ENCODE measurements around the gene FOXP2.

Gene FOXP2

GRCh38 chr7:114630201-114630990, 215.8 kb downstream of the FOXP2 start:
- DNase-seq (ENCODE audit: low spot score in 2 of 2) = no peak
- H3K36me3 Mint-ChIP-seq (ENCODE audit: insufficient read depth) = no peaks in the 10 kb centered on the region
- H3K9me3 Mint-ChIP-seq = no peaks in the 10 kb centered on the region
- H3K4me3 Mint-ChIP-seq = no peak overlapping the region
- no peaks in the 10 kb centered on the region for H3K27me3 Mint-ChIP-seq
- ATAC-seq (replicated peaks; ENCODE audit: extremely low read depth, poor library complexity, severe bottlenecking) = no peak
- no peaks in the 10 kb centered on the region for H3K4me1 Mint-ChIP-seq
- H3K27ac Mint-ChIP-seq (ENCODE audit: low read depth) = no peak overlapping the region

GRCh38 chr7:114631249-114631822, 216.7 kb downstream of the FOXP2 start:
- Mint-ChIP-seq H3K9me3 (no peaks in the 10 kb centered on the region), H3K4me3 (no peak overlapping the region), H3K4me1 (no peaks in the 10 kb centered on the region), H3K36me3 (ENCODE audit: insufficient read depth) (no peaks in the 10 kb centered on the region), H3K27me3 (no peaks in the 10 kb centered on the region), H3K27ac (ENCODE audit: low read depth) (no peak overlapping the region)
- DNase-seq (ENCODE audit: low spot score in 2 of 2) (no peak), ATAC-seq (replicated peaks; ENCODE audit: extremely low read depth, poor library complexity, severe bottlenecking) (no peak)

DNA sequence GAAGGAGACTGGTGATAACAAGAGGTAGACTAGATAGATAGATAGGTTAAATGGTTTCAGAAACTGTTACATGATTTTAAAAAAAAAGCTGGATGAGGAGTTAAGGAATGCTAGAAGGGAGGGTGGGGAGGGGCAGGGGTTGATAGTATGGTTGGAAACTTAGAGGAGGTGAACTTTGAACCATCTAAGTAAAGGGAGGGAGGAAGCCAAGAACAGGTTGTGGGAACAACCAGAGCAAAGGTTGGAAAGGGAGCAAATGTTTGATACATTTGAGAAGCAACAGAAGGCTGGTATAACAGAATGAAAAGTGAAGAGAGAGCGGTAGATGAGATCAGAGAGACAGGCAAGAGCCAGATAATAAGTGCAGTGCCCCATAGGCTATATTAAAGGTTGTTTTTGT, 224.8 kb downstream of the FOXP2 start:
- no peaks in the 10 kb centered on the region for H3K9me3 Mint-ChIP-seq
- H3K4me1 Mint-ChIP-seq = no peaks in the 10 kb centered on the region
- H3K36me3 Mint-ChIP-seq (ENCODE audit: insufficient read depth) = no peaks in the 10 kb centered on the region

DNA sequence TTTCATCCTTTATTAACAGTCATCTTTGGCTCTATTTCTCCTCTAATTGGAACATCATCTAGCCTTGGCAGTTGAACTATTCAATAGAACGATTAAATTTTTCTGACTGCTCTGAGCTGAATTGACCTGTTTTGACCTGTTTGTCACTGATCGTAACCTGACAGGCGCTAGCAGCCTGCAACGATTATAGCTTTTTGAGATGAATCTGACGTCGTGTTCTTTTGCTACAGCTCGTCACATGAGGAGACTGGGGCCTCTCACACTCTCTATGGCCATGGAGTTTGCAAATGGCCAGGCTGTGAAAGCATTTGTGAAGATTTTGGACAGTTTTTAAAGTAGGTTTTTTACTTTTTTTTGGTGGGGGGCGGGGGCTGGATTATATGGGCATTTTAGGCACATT, 229.8 kb downstream of the FOXP2 start:
- no peak for DNase-seq (ENCODE audit: low spot score in 2 of 2)
- Mint-ChIP-seq H3K4me1 (no peaks in the 10 kb centered on the region), H3K27ac (ENCODE audit: low read depth) (no peak overlapping the region), H3K4me3 (no peak overlapping the region), H3K9me3 (no peaks in the 10 kb centered on the region), H3K36me3 (ENCODE audit: insufficient read depth) (no peaks in the 10 kb centered on the region), H3K27me3 (peaks cover 8% of the 10 kb centered on the region)
- ATAC-seq (replicated peaks; ENCODE audit: extremely low read depth, poor library complexity, severe bottlenecking) = no peak

More for the DNA sequence above, 224.8 kb downstream of the FOXP2 start:
- ATAC-seq (replicated peaks; ENCODE audit: extremely low read depth, poor library complexity, severe bottlenecking) (peak; percentile 10), DNase-seq (ENCODE audit: low spot score in 2 of 2) (no peak)
- H3K27me3 Mint-ChIP-seq = peaks cover 4% of the 10 kb centered on the region
- no peak overlapping the region for H3K27ac Mint-ChIP-seq (ENCODE audit: low read depth)
- no peak overlapping the region for H3K4me3 Mint-ChIP-seq

DNA sequence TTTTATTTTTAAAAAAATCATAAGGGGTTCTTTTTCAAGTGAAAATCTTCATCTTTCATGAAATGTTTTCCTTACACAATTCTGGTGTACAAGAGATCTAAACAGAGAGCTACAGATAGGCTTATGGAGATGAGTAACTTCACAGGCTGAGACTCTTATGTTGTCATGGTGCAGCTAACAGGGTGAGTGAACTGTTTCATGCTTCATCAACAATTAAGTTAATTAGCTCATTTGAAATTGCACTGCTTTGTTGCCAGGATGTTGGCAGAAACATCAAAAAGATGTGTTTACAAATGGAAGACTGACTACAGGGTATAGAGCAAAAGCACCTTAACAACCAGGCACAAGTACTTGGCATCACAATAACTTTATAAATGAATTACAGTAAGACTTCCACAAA, 230.8 kb downstream of the FOXP2 start:
- Mint-ChIP-seq H3K9me3 (no peaks in the 10 kb centered on the region), H3K4me1 (no peaks in the 10 kb centered on the region), H3K27ac (ENCODE audit: low read depth) (no peak overlapping the region), H3K4me3 (no peak overlapping the region), H3K36me3 (ENCODE audit: insufficient read depth) (no peaks in the 10 kb centered on the region), H3K27me3 (peaks cover 8% of the 10 kb centered on the region)
- ATAC-seq (replicated peaks; ENCODE audit: extremely low read depth, poor library complexity, severe bottlenecking) (no peak), DNase-seq (ENCODE audit: low spot score in 2 of 2) (no peak)

GRCh38 chr7:114647518-114647917, 232.9 kb downstream of the FOXP2 start:
- DNase-seq (ENCODE audit: low spot score in 2 of 2) = no peak
- Mint-ChIP-seq H3K4me1 (no peaks in the 10 kb centered on the region), H3K4me3 (no peak overlapping the region), H3K27me3 (peaks cover 8% of the 10 kb centered on the region), H3K36me3 (ENCODE audit: insufficient read depth) (no peaks in the 10 kb centered on the region), H3K9me3 (no peaks in the 10 kb centered on the region), H3K27ac (ENCODE audit: low read depth) (no peak overlapping the region)
- ATAC-seq (replicated peaks; ENCODE audit: extremely low read depth, poor library complexity, severe bottlenecking) = no peak

GRCh38 chr7:114648117-114648516, 233.5 kb downstream of the FOXP2 start:
- ATAC-seq (replicated peaks; ENCODE audit: extremely low read depth, poor library complexity, severe bottlenecking) (no peak), DNase-seq (ENCODE audit: low spot score in 2 of 2) (no peak)
- H3K27me3 Mint-ChIP-seq = peaks cover 8% of the 10 kb centered on the region
- H3K4me3 Mint-ChIP-seq = no peak overlapping the region
- no peaks in the 10 kb centered on the region for H3K4me1 Mint-ChIP-seq
- H3K9me3 Mint-ChIP-seq = no peaks in the 10 kb centered on the region
- H3K27ac Mint-ChIP-seq (ENCODE audit: low read depth) = no peak overlapping the region
- H3K36me3 Mint-ChIP-seq (ENCODE audit: insufficient read depth) = no peaks in the 10 kb centered on the region

GRCh38 chr7:114648680-114649079, 234.1 kb downstream of the FOXP2 start:
- no peaks in the 10 kb centered on the region for H3K36me3 Mint-ChIP-seq (ENCODE audit: insufficient read depth)
- ATAC-seq (replicated peaks; ENCODE audit: extremely low read depth, poor library complexity, severe bottlenecking) = no peak
- no peaks in the 10 kb centered on the region for H3K4me1 Mint-ChIP-seq
- H3K4me3 Mint-ChIP-seq = no peak overlapping the region
- DNase-seq (ENCODE audit: low spot score in 2 of 2) = no peak
- H3K9me3 Mint-ChIP-seq = no peaks in the 10 kb centered on the region
- no peak overlapping the region for H3K27ac Mint-ChIP-seq (ENCODE audit: low read depth)
- H3K27me3 Mint-ChIP-seq = peaks cover 8% of the 10 kb centered on the region

GRCh38 chr7:114649689-114650088, 235.1 kb downstream of the FOXP2 start:
- no peaks in the 10 kb centered on the region for H3K36me3 Mint-ChIP-seq (ENCODE audit: insufficient read depth)
- H3K4me3 Mint-ChIP-seq = no peak overlapping the region
- ATAC-seq (replicated peaks; ENCODE audit: extremely low read depth, poor library complexity, severe bottlenecking) (no peak), DNase-seq (ENCODE audit: low spot score in 2 of 2) (no peak)
- peaks cover 1% of the 10 kb centered on the region for H3K27me3 Mint-ChIP-seq
- no peaks in the 10 kb centered on the region for H3K9me3 Mint-ChIP-seq
- no peak overlapping the region for H3K27ac Mint-ChIP-seq (ENCODE audit: low read depth)
- no peaks in the 10 kb centered on the region for H3K4me1 Mint-ChIP-seq

DNA sequence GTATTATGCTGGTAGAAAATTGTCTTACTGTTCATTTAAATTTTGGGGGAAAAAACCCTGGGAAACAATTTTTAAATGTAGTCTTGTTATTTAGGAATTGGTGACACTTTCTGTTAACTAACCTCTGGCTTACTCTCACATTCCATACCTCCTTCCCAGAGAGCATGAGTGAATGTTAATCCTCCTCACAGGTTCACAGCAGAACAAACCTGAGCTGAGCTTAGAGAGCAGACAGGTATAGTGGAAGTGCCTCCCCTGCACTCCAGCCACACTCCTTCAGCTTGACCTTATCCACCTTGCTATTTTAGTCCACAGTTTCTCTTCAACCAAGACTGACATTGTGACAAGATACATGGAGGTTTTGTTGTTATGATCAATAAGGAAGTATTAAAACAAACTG, 235.9 kb downstream of the FOXP2 start:
- Mint-ChIP-seq H3K4me1 (no peaks in the 10 kb centered on the region), H3K27ac (ENCODE audit: low read depth) (no peak overlapping the region), H3K27me3 (no peaks in the 10 kb centered on the region), H3K36me3 (ENCODE audit: insufficient read depth) (no peaks in the 10 kb centered on the region), H3K4me3 (no peak overlapping the region), H3K9me3 (no peaks in the 10 kb centered on the region)
- no peak for DNase-seq (ENCODE audit: low spot score in 2 of 2)
- no peak for ATAC-seq (replicated peaks; ENCODE audit: extremely low read depth, poor library complexity, severe bottlenecking)

- no peaks in the 10 kb centered on the region for H3K27me3 Mint-ChIP-seq
- no peak overlapping the region for H3K4me3 Mint-ChIP-seq
- no peak overlapping the region for H3K27ac Mint-ChIP-seq (ENCODE audit: low read depth)
- DNase-seq (ENCODE audit: low spot score in 2 of 2) (no peak), ATAC-seq (replicated peaks; ENCODE audit: extremely low read depth, poor library complexity, severe bottlenecking) (no peak)
- no peaks in the 10 kb centered on the region for H3K9me3 Mint-ChIP-seq
- no peaks in the 10 kb centered on the region for H3K36me3 Mint-ChIP-seq (ENCODE audit: insufficient read depth)
- no peaks in the 10 kb centered on the region for H3K4me1 Mint-ChIP-seq
These were observed 237.4 kb downstream of the FOXP2 start for GRCh38 chr7:114652041-114652440.

- no peaks in the 10 kb centered on the region for H3K36me3 Mint-ChIP-seq (ENCODE audit: insufficient read depth)
- peaks cover 10% of the 10 kb centered on the region for H3K27me3 Mint-ChIP-seq
- DNase-seq (ENCODE audit: low spot score in 2 of 2) (no peak), ATAC-seq (replicated peaks; ENCODE audit: extremely low read depth, poor library complexity, severe bottlenecking) (no peak)
- H3K4me3 Mint-ChIP-seq = no peak overlapping the region
- no peak overlapping the region for H3K27ac Mint-ChIP-seq (ENCODE audit: low read depth)
- no peaks in the 10 kb centered on the region for H3K9me3 Mint-ChIP-seq
- no peaks in the 10 kb centered on the region for H3K4me1 Mint-ChIP-seq
These were observed 238.9 kb downstream of the FOXP2 start for GRCh38 chr7:114653364-114654088.

DNA sequence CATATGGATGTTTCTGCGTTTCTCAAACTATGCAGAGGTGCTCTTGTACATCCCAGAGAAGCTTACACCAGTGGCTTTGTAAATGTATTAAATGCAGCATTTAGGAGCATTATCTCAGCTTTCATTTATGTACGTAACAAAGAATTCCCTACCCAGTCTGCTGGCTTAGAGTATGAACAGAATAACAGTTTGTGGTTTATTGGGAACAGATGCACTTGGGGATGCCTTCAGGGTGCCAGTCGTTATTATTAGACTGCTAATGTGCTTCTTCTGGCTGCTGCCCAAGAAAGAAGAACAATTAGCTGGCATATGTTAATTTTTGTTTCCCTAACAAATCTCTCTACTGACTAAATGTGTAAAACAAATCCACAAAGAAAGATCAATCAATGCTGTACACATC, 241.9 kb downstream of the FOXP2 start:
- no peak for DNase-seq (ENCODE audit: low spot score in 2 of 2)
- H3K4me3 Mint-ChIP-seq = no peak overlapping the region

More for the DNA sequence above, 241.9 kb downstream of the FOXP2 start:
- Mint-ChIP-seq H3K27me3 (peaks cover 10% of the 10 kb centered on the region), H3K36me3 (ENCODE audit: insufficient read depth) (no peaks in the 10 kb centered on the region), H3K27ac (ENCODE audit: low read depth) (no peak overlapping the region), H3K9me3 (no peaks in the 10 kb centered on the region), H3K4me1 (no peaks in the 10 kb centered on the region)
- ATAC-seq (replicated peaks; ENCODE audit: extremely low read depth, poor library complexity, severe bottlenecking) = no peak
